NCI-H1105 treated with DMSO at 0.1 percent for 48 hours (cell line): ENCODE data around the gene PUS7L.
A peak's percentile ranks its signal among the peaks of the same experiment; 100 is the strongest.
"Not testable (repeated sequence)": the region's sequence is repeated elsewhere in the genome, so short reads cannot be mapped to it uniquely, and the experiment has no call there.

Experiments used
- DNase-seq: peaks from one replicate; lab custom pipeline; 2025; lab: John Stamatoyannopoulos, UW

The PUS7L gene, protein sequence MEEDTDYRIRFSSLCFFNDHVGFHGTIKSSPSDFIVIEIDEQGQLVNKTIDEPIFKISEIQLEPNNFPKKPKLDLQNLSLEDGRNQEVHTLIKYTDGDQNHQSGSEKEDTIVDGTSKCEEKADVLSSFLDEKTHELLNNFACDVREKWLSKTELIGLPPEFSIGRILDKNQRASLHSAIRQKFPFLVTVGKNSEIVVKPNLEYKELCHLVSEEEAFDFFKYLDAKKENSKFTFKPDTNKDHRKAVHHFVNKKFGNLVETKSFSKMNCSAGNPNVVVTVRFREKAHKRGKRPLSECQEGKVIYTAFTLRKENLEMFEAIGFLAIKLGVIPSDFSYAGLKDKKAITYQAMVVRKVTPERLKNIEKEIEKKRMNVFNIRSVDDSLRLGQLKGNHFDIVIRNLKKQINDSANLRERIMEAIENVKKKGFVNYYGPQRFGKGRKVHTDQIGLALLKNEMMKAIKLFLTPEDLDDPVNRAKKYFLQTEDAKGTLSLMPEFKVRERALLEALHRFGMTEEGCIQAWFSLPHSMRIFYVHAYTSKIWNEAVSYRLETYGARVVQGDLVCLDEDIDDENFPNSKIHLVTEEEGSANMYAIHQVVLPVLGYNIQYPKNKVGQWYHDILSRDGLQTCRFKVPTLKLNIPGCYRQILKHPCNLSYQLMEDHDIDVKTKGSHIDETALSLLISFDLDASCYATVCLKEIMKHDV

GRCh38 chr12:43758728-43759563 lies at the start of gene PUS7L, which contains the start of gene IRAK4:
Gene PUS7L, minus strand, starts transcription at chr12:43758790. Its CDS starts 3,545 bp downstream, at chr12:43755245.
Gene IRAK4, plus strand, starts transcription at chr12:43758951. Its CDS starts 9,161 bp downstream, at chr12:43768112.
- DNase-seq, result peak; percentile 97

DNA sequence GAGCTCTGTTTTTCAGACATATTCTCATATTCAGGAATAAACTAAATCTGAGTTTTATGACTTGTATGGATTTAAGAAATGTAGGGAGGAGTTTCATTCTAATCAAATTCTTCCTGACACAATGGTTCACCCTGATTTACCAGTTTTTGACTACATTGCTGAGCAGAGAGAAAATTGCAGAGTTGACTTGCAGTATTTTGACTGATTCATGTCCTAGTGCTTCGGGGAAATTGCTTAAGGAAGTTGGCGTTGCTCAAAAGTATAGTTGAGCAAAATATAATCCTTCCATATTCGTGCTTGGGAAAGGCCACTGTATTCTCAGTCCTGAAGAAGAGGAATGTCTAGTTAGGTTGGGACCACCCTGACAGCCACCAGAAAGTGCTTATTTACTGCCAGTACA lies 48.8 kb upstream of the PUS7L start:
- DNase-seq, result no peak

DNA sequence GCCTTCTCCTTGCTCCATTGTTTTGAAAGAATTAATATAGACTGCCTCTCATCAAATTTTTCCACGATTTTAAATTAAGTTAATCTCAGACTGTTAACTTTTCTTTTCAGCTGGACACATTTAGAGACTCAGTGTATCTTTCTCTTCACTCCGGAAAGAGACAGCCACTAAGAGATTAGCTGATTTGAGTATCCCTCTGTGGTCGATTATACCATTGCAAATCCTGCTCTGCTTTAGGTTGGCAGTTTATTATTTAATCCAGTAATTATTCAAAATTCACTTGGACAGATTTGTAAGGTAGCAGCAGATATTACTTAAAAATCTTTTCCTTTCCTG lies 48.1 kb upstream of the PUS7L start:
- peak; percentile 34 for DNase-seq

GRCh38 chr12:43805860-43806736 lies 47.5 kb upstream of the PUS7L start, which contains the start of gene TWF1:
Gene TWF1, minus strand, starts transcription at chr12:43806317. Its CDS starts 72 bp downstream, at chr12:43806245.
- DNase-seq, result peak; percentile 81

DNA sequence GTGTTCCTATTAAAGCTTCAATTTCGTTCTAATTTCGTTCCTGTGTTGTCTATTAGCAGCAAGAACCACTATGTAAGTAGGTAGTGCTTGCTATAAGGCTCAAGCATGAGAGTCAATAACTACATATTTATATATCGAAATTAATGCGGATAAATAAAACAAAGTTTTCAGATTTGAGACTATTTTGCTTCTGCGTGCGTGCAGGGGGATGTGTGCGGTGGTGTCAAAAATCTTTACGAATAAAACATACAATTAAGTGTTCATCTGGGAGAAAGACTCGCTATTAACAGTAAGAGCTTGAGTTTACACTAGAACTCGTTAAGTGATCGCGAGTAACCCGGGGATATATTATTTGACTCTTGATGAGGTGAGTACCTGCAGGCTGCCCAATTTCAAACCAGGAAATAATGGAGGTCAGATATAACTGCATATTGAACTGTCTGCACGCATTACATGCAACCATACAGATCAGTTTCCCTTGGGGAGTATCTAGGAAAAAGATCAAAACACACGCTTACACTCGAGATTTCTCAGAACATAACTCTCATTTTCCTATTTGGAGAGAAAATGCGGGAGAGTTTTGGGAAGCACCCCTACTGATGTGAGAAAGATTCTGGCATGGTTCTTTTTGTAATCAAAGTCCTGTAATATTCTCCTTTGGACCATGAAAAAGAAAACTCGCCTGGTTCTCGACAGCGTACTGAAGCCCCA lies 46.7 kb upstream of the PUS7L start:
- DNase-seq, result peak; percentile 72

GRCh38 chr12:43797561-43798217 lies 39.1 kb upstream of the PUS7L start:
- DNase-seq, result no peak

DNA sequence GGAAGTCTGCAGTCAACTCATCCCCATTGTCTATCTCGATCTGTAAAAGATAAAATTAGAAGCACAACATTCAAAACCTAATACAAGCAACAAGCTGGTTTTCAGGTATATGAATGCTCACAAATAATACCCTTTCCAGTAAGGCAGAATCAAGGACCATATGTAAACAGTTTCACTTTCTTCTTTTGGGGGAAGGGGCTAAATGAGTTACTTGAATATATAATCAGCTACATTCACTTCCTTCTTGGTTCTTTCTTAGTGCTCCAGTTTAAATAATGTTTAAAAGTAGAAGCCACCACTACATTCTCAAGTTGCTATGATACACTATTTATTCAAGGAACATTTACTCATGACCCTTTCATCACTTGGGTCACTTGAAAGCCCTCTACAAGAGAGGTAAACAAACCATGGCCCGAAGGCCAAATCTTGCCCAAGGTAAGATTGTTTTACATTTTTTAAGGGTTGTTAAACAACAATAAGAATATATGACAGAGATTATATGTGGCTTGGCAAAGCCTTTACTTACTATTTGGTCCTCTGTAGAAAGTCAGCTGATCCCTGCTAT lies 37.2 kb upstream of the PUS7L start:
- DNase-seq, result no peak

DNA sequence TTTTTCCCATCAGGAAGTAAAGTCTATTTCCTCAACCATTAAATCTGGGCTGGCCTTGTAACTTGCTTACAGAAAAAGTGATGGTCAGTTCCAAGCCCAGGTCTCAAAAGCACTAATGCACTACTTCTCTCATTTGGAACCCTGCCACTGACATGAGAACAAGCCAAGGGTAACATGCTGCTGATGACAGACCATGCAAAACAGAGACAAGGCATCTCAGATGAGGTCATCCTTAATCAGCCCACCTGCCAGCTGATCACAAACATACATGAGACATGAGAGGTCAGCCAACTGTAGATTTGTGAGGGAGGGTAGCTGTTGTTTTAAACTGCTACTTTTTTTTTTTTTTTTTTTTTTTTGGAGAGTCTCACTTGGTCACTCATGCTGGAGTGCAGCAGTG lies 31.4 kb upstream of the PUS7L start:
- DNase-seq, result peak; percentile 13

GRCh38 chr12:43786899-43787693 lies 28.5 kb upstream of the PUS7L start:
- no peak for DNase-seq

DNA sequence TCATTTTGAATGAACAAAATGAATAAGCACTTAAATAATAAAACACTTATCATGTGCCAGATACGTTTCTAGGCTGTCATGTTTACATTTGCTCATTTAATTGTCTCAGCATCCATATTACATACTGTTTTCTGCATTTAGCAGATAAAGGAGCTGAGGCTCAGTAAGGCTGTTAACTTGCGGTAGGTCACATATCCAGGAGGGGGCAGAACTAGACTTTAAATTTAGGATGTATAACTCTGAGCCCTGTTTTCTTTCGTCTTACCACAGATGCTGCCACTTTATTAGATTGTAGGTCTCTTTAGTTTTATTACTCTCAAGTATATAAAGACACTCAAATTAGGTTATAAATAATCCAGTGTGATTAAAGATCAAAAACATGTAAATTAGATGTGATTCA lies 17.9 kb upstream of the PUS7L start:
- peak; percentile 20 for DNase-seq

- DNase-seq, result no peak
These were observed 7.7 kb upstream of the PUS7L start for GRCh38 chr12:43766291-43766690.

DNA sequence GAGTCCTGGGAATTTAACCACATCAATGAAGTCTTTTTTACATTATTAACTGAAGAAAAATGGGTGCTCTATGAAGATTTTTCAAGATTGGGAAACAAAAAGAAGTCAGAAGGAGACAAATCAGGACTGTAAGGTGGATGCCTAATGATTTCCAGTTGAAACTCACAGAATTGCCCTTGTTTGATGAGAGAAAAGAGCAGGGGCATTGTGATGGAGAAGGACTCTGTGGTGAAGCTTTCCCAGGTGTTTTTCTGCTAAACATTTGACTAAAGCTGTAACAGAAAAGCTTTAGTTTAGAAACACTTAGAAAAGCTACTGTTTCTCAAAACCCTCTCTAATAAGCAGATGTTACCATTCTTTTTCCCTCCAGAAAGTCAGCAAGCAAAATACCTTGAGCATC lies 5.9 kb upstream of the PUS7L start:
- DNase-seq, result no peak

- no peak for DNase-seq
These were observed 5.2 kb upstream of the PUS7L start for GRCh38 chr12:43763769-43764168.

GRCh38 chr12:43762596-43762995 lies 4.0 kb upstream of the PUS7L start:
- DNase-seq, result no peak

DNA sequence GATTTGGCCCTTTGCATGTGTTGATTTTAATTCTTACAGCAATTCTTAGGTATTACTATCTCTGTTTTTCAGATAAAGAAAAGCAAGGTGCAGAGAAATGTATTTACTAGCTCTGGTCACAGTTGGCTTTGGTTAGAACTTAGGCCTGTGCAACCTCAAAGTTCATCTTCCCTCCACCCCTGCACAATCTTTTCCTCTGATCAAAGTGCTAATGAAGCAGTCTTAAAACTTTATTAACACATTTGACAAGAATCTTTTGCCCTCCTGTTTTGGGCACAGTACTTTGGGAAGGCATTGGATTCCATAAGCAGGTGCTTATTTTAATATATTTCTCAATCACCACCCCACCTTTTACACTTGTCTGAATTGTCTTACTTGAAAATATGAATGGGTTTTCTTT lies 2.9 kb upstream of the PUS7L start:
- DNase-seq, result no peak

- no peak for DNase-seq
These were observed 1.8 kb upstream of the PUS7L start for GRCh38 chr12:43760396-43760795.

- peak; percentile 56 for DNase-seq
These were observed 303 bp downstream of the PUS7L start for GRCh38 chr12:43758247-43758727.

DNA sequence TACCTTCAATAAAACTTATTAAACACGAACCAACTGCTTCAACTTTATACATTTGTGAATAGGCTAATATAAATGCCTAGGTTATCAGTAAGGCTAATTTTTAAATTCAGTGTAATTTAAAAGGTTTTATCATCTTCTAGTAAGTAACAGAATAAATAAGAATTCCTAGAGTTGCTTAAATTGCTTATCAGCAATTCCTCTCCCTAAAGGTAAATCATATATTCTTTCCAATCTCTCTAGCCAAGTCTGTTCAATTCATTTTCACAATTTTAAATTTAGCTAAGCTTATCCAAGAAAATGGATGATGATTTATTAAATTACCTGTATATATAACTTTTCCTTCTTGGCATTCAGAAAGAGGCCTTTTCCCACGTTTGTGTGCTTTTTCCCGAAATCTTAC lies 4.6 kb downstream of the PUS7L start:
- no peak for DNase-seq

- DNase-seq, result not testable (repeated sequence)
These were observed 7.2 kb downstream of the PUS7L start for GRCh38 chr12:43751360-43751759.
